K562 (cell line): ENCODE results near the gene SMURF1. TPM values are rescaled to one million over a fixed set of nuclear protein-coding genes. Genes with fewer than 3 reads are reported as not detected.

Experiments used
- ADNP ChIP-seq: fragments of 200-800 bp; sonication (Bioruptor generic); IDR thresholded peaks from 2 replicates; pipeline ENCODE4 v1.6.1; 2016; ENCODE audit warnings: missing genetic modification characterization, missing compliant biosample characterization
- DMBX1 ChIP-seq: fragments of 250-450 bp; sonication (Bioruptor Pico); IDR thresholded peaks from 2 replicates; pipeline ENCODE4 v1.8.0; 2022; ENCODE audit warnings: inconsistent platforms, mild to moderate bottlenecking, moderate library complexity, borderline replicate concordance
- HMGN3 ChIP-seq: IDR thresholded peaks from 2 replicates; pipeline ENCODE4 v1.6.1; 2011; ENCODE audit warnings: borderline replicate concordance, low read depth, mild to moderate bottlenecking, mixed read lengths, low read length; ENCODE audit not compliant: insufficient read length; ENCODE audit errors: extremely low read depth
- RBM25 ChIP-seq: fragments of 200-400 bp; formaldehyde crosslinking; IDR thresholded peaks from 2 replicates; pipeline ENCODE4 v1.6.1; 2018; ENCODE audit warnings: low read length, low read depth, moderate library complexity; ENCODE audit not compliant: severe bottlenecking
- ZNF232 ChIP-seq: sonication (generic); formaldehyde crosslinking; IDR thresholded peaks from 2 replicates; pipeline ENCODE4 v1.8.0; 2022; ENCODE audit warnings: mild to moderate bottlenecking, missing genetic modification reagents
- ZNF707 ChIP-seq: fragments of 250-450 bp; sonication (Bioruptor Pico); conservative IDR thresholded peaks from 2 replicates; pipeline ENCODE4 v1.8.0; 2022; ENCODE audit warnings: inconsistent platforms, mild to moderate bottlenecking, moderate library complexity
- polyA plus RNA-seq, 8 experiments: library from polyadenylated mRNA; depleted of rRNA in 4 of 8; stranded (reverse) in 5 of 8; unstranded in 3 of 8; fragments of >200 nt; fragmentation: Nextera tagmentation in 2 of 8; fragmentation: Illumina TruSeq in 1 of 8; extraction: Ambion mirVana in 2 of 8; extraction: Trizol in 1 of 8; gene quantifications; 2 replicates each; pipeline versions ENCODE4 v1.2.1 to v1.2.3, GENCODE V29; 2011 to 2014; ENCODE audit warnings: inconsistent platforms in 1 of 8, missing spikeins in 1 of 8
- total RNA-seq, 7 experiments: library from RNA; depleted of rRNA in 6 of 7; stranded (reverse); fragments of >200 nt in 6 of 7; fragmentation: Illumina TruSeq in 2 of 7; extraction: Trizol in 2 of 7; gene quantifications; 2 replicates each; pipeline versions ENCODE4 v1.2.1 to v1.2.3, GENCODE V29; 2011 to 2021; ENCODE audit warnings: low replicate concordance in 1 of 7
- TF ChIP-seq, protein P1 (sequence below): fragments of 450-650 bp; IDR thresholded peaks from 2 replicates; pipeline ENCODE4 v1.6.1; 2016; ENCODE audit warnings: low read depth
- TF ChIP-seq, protein P2 (sequence below): fragments of 450-650 bp; conservative IDR thresholded peaks from 2 replicates; pipeline ENCODE4 v1.6.1; 2016; ENCODE audit warnings: missing genetic modification characterization, low read depth, mild to moderate bottlenecking, control low read depth, missing compliant biosample characterization

SMURF1 gene
- total and polyA plus RNA-seq, 9 of the 15 experiments (the other 6 are each of a cell fraction or from before 2014, with no cell fraction given), result 1.0 to 20.1 (median 12.6) TPM

DNA sequence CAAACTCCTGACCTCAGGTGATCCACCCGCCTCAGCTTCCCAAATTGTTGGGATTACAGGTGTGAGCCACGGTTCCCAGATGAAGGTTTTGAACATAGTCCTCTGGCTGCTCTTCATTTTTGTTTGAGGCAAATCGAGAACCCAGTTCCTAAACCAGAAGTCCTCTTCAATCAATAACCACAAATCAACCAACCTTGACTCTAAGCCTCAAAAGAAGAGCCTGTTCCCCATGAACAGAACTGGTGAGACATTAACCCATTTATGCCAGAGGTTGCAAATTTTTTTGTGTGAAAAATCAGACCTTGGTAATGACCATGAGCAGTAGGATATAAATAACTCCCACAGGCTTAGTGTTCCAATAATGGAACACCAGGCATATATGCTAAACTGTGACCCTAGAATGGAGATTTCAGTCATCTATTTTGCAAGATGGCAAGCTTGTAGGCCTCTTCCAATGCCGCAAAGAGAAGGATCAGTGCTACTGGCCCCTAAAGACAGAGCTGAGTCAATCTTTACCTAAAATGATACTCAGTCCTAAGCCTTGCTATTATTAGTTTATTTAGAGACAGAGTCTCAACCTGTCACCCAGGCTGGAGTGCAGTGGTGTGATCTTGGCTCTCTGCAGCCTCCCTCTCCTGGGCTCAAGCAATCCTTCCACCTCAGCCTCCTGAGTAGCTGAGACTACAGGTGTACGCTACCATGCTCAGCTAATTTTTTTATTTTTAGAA is 48.1 kb upstream of the SMURF1 start (continued):
- TF ChIP-seq, protein P1, sequence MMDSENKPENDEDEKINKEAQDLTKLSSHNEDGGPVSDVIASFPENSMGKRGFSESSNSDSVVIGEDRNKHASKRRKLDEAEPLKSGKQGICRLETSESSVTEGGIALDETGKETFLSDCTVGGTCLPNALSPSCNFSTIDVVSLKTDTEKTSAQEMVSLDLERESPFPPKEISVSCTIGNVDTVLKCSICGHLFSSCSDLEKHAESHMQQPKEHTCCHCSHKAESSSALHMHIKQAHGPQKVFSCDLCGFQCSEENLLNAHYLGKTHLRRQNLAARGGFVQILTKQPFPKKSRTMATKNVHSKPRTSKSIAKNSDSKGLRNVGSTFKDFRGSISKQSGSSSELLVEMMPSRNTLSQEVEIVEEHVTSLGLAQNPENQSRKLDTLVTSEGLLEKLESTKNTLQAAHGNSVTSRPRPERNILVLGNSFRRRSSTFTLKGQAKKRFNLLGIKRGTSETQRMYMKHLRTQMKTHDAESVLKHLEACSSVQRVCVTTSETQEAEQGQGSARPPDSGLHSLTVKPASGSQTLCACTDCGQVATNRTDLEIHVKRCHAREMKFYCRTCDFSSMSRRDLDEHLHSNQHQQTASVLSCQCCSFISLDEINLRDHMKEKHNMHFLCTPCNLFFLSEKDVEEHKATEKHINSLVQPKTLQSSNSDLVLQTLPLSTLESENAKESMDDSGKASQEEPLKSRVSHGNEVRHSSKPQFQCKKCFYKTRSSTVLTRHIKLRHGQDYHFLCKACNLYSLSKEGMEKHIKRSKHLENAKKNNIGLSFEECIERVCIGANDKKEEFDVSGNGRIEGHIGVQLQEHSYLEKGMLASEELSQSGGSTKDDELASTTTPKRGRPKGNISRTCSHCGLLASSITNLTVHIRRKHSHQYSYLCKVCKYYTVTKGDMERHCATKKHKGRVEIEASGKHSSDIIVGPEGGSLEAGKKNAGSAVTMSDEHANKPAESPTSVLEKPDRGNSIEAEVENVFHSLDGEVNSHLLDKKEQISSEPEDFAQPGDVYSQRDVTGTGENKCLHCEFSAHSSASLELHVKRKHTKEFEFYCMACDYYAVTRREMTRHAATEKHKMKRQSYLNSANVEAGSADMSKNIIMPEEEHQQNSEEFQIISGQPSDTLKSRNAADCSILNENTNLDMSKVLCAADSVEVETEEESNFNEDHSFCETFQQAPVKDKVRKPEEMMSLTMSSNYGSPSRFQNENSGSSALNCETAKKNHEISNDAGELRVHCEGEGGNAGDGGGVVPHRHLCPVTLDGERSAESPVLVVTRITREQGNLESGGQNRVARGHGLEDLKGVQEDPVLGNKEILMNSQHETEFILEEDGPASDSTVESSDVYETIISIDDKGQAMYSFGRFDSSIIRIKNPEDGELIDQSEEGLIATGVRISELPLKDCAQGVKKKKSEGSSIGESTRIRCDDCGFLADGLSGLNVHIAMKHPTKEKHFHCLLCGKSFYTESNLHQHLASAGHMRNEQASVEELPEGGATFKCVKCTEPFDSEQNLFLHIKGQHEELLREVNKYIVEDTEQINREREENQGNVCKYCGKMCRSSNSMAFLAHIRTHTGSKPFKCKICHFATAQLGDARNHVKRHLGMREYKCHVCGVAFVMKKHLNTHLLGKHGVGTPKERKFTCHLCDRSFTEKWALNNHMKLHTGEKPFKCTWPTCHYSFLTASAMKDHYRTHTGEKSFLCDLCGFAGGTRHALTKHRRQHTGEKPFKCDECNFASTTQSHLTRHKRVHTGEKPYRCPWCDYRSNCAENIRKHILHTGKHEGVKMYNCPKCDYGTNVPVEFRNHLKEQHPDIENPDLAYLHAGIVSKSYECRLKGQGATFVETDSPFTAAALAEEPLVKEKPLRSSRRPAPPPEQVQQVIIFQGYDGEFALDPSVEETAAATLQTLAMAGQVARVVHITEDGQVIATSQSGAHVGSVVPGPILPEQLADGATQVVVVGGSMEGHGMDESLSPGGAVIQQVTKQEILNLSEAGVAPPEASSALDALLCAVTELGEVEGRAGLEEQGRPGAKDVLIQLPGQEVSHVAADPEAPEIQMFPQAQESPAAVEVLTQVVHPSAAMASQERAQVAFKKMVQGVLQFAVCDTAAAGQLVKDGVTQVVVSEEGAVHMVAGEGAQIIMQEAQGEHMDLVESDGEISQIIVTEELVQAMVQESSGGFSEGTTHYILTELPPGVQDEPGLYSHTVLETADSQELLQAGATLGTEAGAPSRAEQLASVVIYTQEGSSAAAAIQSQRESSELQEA, result no peak
- TF ChIP-seq DMBX1 (CRISPR knock-in tag) (no peak), HMGN3 (no peak), ADNP (tag) (no peak), RBM25 (no peak), ZNF707 (CRISPR knock-in tag) (no peak), ZNF232 (CRISPR knock-in tag) (no peak)
- TF ChIP-seq, protein P2, sequence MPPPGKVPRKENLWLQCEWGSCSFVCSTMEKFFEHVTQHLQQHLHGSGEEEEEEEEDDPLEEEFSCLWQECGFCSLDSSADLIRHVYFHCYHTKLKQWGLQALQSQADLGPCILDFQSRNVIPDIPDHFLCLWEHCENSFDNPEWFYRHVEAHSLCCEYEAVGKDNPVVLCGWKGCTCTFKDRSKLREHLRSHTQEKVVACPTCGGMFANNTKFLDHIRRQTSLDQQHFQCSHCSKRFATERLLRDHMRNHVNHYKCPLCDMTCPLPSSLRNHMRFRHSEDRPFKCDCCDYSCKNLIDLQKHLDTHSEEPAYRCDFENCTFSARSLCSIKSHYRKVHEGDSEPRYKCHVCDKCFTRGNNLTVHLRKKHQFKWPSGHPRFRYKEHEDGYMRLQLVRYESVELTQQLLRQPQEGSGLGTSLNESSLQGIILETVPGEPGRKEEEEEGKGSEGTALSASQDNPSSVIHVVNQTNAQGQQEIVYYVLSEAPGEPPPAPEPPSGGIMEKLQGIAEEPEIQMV, result no peak
